G401 (cell line): ENCODE data around the gene EWSR1. TPM values are rescaled to one million over a fixed set of nuclear protein-coding genes. Genes with fewer than 3 reads are reported as not detected.

ENCODE experiments used
- DNase-seq: peaks from one replicate; pipeline ENCODE4 v3.0.0-alpha.2; 2015; ENCODE audit warnings: low spot score
- in situ Hi-C: cut with HindIII; loops from 2 replicates; pipeline ENCODE4 v1.10.0; 2016; ENCODE audit warnings: low sequenced_read_pairs, mixed read lengths
- total RNA-seq: library from RNA; depleted of rRNA; stranded (reverse); fragments of >200 nt; shearing (Covaris generic); gene quantifications from 2 replicates; pipeline ENCODE4 v1.2.3, GENCODE V29; 2014

EWSR1 gene
- total RNA-seq, 1 experiment from 2014 or later: 196 TPM

DNA sequence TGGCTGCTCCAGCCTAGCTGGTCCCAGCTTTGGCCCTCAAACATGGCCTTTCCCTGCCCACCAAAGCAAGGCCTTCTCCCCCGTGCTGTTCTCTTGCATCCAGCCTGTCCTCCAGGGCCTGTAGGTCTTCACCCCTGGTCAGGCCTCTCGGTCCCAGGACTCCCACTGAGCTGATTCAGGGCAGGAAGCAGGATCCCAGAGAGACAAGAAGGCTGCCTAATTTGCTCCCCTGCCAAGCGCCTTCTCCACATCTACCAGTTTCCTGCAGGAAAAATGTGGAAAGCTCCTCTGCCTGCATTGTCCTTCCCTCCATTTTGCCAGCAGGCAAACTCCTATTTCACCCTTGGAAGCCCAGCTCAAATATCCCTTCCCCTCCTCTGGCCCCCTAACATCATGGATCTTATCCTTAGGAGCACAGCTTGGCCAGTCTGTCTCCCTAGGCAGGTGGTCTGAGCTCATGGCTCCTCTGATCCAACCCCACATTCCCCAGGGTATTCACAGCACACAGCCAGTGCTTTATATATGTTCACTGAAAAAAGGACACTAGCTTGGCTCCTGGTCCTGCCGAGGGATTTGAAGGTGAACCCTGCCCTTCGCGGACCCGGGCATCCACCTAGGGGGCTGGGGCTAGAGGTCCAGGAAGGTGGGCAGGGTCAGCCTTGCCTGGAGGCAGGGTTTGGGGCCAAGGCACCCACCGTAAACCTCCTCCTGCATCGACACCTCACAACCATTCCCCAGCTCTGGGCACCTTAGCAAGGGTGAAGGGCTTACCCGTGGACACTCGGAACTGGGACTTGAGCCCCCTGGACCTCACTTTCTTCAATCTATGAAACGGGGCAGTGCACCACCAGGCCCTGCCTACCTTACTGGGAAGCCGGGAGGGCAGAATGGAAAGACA is 1.3 kb upstream of the EWSR1 start:
- no peak for DNase-seq
- in situ Hi-C loops: no loop called here

DNA sequence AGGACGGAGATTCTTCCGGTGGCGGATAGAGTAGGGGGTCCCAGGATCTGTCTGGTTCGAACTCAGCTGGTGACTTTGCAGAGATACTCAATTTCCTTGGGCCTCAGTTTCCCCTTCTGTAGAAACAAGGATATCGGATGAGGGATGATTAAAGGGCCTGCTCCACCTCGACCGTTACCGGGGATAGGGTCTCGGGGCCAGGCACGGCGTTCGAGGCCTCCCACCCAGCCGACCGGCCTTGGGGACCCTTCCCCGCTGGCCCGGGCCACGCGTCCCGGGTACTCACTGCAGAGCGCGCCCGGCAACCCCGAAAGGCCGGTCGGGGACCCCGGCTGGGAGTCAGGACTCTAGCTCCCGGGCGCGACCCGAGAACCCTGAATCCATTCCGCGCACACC is 608 bp upstream of the EWSR1 start:
- DNase-seq: no peak
- in situ Hi-C loops: no loop called here

DNA sequence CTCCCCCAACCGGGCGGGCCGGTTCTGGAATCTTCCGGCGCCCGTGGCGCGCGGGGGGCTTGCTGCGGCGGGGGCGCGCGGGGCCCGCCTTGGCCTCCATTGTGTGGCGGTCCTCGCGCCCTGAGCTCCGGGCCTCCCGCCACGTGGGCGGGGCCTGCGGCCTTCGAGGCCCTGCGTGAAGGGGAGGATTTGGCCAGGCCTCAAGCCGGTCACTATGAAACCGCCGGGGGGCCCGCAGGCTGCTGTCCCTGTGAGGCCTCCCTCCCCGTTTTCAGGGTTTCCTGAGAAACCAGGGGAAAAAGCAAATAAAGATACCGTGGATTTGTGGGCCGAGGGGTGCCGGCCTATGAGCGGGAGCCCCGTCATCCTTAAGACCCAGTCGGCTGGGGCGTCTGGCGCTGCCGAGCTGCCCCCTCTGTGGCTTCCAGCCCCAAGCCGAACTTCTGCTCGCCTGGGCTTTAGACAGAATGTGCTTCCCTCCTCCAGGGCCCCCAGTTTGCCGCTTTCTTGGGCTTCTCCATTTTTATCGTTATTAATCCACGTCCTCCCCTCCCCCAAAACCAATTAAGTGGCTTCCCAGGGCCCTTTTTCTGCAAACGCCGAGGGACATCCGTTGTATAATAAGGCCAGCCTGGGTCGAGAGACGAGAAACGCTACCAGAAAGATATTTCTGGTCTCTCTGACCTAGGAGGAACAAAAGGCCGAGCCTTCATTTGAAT is 602 bp downstream of the EWSR1 start:
- peak; percentile 66 for DNase-seq
- in situ Hi-C loops: no loop called here

DNA sequence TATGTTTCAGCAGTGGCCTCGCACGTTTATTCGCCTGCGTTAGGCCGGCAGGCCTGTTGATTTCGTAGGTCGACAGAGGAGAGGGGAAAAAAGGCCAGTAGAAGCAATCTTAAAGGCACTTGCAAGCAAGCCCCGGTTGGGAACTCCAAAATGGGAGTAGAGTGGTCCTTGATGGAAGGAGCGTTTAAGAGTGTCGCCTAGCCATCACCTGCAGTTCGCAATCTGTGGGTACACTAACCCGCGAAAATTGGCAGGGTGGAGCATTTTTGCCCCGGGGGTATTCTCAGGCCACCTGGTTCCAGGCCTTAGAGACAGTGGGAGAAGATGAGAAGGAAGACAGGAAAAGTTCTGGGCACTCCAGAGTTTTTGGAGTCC is 1.1 kb downstream of the EWSR1 start:
- DNase-seq: no peak
- in situ Hi-C loops: no loop called here

DNA sequence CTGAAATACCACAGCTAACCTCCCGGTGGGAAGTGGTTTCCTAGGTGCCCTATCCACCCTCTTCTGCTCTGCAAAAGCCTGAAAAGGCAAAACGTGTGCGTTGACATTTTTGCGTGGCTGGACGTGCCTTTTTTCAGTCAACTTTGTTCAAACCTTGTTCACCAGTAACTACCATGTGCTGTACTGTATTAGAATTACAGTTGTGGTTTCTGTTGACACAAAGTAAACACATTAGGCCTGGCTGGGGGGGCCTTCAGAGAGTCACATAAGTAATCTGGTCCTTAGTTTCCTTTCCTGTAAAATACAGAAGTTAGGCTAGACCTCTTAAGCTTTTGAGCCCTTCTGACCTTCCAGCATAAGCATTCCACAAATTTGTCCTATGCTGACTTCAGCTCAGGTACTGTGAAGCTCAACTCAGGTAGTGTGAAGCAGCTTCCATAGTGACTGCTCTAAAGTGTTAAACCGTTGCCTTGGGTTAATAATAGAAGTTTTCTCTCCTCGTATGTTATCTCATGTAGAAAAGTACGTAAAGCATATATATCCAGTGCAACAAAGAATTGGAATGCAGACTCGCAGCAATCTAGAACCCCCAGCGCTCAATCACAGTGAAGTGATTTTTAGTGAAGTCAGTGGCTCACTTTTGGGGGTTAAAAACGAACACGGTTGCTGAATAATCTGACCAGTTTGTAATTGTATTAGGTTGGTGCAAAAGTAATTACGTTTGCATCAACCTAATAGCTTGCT is 1.8 kb downstream of the EWSR1 start:
- in situ Hi-C loops: no loop called here
- no peak for DNase-seq

DNA sequence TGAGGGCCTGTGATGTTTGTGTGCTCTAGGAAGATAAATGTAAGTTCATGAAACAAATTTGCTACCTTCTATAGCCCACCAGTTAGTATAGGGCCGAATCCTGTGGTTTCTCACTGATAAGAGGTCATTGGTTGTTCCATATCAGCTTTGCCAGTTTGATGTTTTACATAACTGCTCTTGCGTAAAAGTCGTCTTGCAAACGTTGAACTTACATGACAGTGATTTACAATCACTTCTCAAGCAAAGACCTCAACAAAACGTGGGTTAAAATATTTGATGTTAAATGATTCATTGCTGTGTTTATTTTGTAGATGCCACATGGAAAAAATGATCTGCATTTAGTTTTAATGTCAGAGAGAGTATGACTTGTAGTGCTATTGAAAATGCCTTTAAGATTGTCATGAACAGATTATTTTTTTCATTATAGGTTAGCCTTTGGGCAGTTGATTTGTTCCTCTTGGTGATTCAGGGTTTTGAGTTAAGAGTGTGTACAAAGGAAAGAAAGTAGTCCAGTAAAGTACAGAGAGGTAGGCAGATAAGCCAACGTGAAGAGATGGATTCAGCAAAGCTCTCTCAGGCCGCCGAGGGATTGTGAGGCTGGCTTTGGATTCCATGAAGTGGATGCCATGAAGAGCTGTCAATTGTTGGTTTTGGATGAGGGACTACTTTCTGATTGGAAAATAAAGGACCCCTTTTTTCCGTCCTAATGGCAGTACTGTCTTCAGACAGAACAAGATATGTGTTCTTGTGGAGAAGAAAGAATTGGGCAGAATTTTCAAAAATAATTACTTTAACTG is 2.6 kb downstream of the EWSR1 start:
- DNase-seq: no peak

DNA sequence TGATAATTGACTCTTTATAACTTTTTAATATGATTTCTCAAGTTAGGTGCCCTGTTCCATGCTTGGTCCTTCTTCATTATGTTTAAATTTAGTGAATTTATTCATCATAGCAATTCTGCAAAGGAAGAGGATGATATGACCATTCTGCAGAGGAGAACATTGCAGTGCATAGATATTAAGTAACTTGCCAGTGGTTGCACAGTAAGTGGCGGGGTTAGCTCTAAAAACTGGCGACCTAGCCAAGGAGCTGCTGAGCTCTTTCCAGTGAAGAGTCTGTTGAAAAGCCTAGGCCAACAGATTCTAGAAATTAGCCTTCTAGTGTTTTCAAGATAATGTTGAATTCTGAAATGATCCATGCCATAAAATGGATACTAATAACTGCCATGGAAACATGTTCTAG is 4.6 kb downstream of the EWSR1 start:
- in situ Hi-C loops: no loop called here
- no peak for DNase-seq

More for the DNA sequence above, 2.6 kb downstream of the EWSR1 start:
- in situ Hi-C loops: no loop called here

DNA sequence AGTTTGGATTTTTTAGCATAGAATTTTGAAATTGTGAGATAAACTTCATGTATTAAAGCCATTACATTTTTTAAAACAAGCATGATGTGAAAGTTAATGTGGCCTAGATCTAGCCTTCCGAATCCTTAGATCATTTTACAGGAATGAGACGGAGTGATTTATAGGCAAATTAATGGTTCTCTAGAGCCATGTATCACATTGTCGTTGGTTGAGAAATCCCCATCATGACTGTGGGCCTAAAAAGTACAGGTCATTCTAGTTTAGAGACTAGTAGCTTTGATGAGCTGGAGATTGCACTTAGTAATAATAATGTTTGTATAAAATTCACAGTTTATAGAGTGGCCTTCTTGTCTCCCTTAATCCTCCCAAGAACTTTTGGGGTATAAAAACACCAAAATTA is 7.1 kb downstream of the EWSR1 start:
- DNase-seq: no peak
- in situ Hi-C loops: no loop called here

DNA sequence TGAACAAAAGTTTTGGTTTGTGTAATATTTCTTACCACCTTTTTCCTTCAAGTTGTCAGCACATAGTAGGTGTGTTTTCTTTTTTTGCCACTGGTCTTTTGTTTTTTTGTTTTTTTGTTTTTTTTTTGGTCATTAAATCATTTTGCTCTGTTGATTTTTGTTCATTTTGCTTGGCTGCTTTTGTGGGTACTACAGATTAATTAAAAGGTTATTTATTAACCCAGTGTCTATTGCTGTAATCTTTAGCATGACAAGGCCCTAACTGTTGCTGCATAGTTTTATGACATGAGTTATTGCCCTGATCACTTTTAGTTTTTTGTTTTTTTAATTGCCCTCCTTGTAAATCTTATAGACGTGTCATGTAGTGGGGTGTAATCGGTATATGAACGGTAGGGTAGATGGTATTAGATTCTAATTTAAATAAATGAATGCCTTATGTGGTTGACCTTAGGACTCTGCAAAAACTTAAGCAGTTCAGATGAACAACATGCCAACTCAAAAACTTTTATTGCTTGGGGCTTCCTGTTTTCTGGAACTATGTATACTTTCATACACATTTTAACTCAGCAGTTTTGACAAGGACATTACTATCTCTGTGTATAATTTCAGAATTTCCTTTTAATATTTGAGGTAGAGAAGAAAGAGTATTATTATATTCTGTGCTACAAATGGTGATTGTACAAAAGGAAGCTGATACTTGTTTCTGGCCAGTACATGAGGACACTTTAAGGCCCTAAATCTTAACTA is 7.9 kb downstream of the EWSR1 start:
- DNase-seq: no peak
- in situ Hi-C loops: no loop called here

DNA sequence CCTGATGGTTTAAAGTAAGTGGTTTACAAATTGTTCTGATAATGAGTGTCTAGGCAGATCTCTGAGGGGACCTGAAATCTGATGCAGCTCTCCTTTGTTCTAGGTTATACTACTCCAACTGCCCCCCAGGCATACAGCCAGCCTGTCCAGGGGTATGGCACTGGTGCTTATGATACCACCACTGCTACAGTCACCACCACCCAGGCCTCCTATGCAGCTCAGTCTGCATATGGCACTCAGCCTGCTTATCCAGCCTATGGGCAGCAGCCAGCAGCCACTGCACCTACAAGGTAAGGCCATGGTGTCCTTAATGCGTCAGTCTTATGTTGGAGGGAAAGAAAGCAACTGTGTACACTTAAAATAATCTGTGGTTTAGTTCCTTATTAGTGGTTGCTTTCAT is 9.9 kb downstream of the EWSR1 start:
- DNase-seq: no peak
- in situ Hi-C loops: no loop called here

DNA sequence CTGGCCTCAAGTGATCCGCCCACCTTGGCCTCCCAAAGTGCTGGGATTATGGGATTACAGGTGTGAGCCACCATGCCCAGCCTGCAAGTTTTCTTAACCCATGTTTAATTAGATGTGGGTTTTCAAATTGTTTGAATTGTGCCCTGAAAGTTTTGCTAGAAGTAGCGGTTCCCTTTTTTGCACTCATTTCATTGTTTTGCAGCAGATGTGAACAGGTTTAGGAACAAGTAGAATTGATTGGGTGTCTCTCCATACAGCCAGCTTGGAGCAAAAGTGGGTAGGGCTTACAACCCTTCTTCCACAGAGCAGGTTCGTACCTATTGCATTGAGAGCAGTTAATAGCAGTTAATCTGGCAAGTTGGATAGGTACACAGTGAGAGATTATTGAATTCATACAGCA is 16.1 kb downstream of the EWSR1 start:
- DNase-seq: no peak
- in situ Hi-C loops: no loop called here

DNA sequence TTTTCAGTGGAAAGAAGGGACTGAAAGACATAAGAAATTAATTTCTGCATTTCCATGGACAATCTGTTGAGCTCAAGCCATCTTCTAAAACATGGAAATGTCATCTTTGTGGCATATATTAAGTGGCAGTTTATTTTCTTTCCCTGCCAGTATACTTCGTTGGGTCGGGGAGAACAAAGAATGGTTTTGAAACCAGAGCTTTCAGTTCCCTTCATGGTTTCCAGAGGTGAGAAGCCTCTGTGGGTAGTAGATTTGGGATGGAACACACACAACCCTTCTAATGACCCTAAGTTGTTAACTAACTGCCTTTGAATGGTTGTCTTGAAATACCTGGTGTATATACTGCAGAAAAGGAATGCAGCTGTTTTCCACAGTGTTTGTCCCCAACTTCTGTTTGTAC is 20.8 kb downstream of the EWSR1 start:
- no peak for DNase-seq
- in situ Hi-C loops: no loop called here

DNA sequence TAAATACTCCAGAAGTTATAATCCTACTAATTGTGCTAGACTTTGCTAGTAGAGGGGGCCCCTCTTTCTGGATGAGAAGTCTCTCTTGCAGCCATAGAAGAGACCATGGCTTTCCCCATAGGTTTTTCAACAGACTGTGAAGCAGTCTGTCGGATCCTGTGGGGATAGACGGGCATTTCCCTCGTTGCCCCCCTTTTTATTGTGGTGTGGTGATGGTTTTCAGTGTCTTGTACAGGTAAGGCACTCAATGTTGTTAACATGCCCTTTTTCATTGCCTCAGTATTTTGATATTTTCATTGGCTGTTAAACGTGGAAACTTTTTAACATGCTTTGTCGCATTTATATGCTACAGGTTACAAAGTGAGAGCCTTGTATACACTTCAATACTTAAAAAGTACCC is 22.0 kb downstream of the EWSR1 start:
- DNase-seq: no peak
- in situ Hi-C loops: no loop called here

DNA sequence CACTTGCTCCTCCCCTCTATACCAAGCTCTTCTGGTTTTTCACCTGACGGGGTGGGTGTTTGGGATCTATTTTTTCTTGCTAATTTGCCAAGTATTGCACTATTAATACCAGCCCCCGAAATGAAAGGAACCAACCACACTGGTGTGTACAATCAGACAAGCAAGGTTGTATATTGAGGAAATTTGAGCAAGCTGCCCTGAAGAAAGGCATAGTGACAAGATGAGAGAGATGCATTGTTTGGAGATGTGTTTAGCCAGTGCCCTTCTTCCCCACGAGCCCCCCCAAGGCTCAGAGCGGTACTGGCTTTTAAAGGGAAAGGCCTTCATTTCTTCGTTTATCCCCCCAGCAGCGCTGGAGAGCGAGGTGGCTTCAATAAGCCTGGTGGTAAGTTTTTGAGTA is 23.1 kb downstream of the EWSR1 start:
- in situ Hi-C loops: no loop called here

DNA sequence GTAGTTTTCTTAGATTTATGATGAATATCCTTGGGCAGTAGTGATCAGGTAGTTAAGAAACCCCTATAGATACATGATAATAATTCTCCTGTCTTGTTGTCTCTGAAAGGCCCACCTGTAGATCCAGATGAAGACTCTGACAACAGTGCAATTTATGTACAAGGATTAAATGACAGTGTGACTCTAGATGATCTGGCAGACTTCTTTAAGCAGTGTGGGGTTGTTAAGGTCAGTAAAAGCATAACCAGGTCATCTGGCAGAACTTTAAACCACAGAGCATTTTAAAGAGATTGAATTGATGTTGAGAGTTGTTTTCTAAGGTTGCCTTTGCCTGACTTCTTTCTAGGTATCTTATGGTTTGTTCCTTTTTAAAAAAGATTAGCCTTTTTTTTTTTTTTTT is 24.3 kb downstream of the EWSR1 start:
- DNase-seq: no peak
- in situ Hi-C loops: no loop called here

More for the DNA sequence above, 23.1 kb downstream of the EWSR1 start:
- DNase-seq: no peak

DNA sequence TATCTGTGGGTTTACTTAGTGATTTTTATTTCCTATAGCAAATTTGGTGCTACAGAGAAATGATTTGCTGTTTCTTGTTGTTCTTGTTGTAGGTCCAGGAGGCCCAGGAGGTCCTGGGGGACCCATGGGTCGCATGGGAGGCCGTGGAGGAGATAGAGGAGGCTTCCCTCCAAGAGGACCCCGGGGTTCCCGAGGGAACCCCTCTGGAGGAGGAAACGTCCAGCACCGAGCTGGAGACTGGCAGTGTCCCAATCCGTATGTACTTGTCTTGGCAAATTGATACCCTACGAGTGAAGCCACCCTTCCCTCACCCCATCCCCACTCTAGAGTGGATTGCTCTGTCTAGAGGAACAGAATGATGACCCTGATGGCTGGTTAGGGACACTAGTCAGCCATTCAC is 30.6 kb downstream of the EWSR1 start:
- no peak for DNase-seq
- in situ Hi-C loops: no loop called here

DNA sequence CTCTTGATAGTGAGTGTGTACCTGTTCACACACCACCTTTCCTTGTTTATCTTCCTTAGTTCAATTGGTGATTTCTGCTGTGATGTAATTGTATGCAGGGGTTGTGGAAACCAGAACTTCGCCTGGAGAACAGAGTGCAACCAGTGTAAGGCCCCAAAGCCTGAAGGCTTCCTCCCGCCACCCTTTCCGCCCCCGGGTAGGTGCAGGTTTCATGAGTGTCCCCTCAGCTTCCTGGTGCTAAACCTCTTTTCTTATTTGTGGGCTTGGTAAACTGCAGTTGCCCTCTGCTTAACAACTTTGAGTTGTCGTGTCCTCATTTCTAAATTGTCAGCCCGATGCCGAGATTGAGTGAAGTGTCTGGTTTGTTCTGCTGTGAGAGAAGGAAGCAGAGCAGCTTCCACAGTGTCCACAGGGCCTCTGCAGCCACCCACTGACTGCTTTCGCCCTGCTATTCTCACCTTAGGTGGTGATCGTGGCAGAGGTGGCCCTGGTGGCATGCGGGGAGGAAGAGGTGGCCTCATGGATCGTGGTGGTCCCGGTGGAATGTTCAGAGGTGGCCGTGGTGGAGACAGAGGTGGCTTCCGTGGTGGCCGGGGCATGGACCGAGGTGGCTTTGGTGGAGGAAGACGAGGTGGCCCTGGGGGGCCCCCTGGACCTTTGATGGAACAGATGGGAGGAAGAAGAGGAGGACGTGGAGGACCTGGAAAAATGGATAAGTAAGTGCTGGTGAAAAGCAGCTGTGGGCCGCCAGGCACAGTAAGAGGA is 31.2 kb downstream of the EWSR1 start:
- DNase-seq: no peak
- in situ Hi-C loops: no loop called here

DNA sequence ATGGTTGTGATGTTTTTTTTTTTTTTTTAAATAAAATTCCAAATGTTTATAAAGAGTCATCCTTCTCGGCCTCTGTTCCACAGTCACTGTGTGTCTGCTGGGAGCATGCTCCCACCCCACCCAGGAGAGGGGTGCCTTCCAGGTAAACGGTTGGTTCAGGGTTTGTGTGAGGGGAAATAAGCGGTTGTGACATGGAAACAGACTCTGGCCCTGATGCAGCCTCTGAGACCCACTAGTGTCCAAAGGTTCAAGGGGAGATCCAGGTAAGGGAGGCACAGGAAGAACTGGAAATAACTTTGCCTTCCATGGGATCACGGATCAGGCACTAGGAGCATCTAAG is 32.4 kb downstream of the EWSR1 start:
- in situ Hi-C loops: no loop called here
- no peak for DNase-seq
